Stomach (tissue), 9 donors: Measurements from ENCODE around the gene SORCS3. TPM values are rescaled to one million over a fixed set of nuclear protein-coding genes. Genes with fewer than 3 reads are reported as not detected.
A peak's percentile ranks its signal among the peaks of the same experiment; 100 is the strongest.

Experiments
- DNase-seq, 2 donors: peaks; one replicate each; pipeline versions ENCODE4 v3.0.0 to v3.0.0-alpha.2; 2013 to 2019
- H3K27ac ChIP-seq, 5 donors: fragments of 200-600 bp in 4 of 5; sonication (generic) in 4 of 5; one replicate each; pipeline ENCODE4 v1.5.1; 2013 to 2019; ENCODE audit warnings: mild to moderate bottlenecking in 1 of 5, moderate library complexity in 1 of 5
- H3K27me3 ChIP-seq, 3 donors: fragments of 200-600 bp; sonication (generic); one replicate each; pipeline ENCODE4 v1.5.1; 2017 to 2019; ENCODE audit warnings: mixed run types in 1 of 3
- H3K36me3 ChIP-seq, 4 donors: fragments of 200-600 bp; sonication (generic); 1 replicate in 3 of 4; 2 replicates in 1 of 4; pipeline ENCODE4 v1.5.1; 2016 to 2019
- H3K4me1 ChIP-seq, 4 donors: fragments of 200-600 bp; sonication (generic); one replicate each; pipeline ENCODE4 v1.5.1; 2016 to 2019
- H3K4me3 ChIP-seq, 4 donors: fragments of 200-600 bp; sonication (generic) in 3 of 4; one replicate each; pipeline ENCODE4 v1.5.1; 2016 to 2019; ENCODE audit warnings: mild to moderate bottlenecking in 1 of 4
- H3K9me3 ChIP-seq, 4 donors: fragments of 200-600 bp; sonication (generic); one replicate each; pipeline ENCODE4 v1.5.1; 2016 to 2019
- CTCF ChIP-seq, 7 experiments: fragments of 450-650 bp in 4 of 7; fragments of 200-600 bp in 3 of 7; sonication (generic) in 3 of 7; IDR thresholded peaks; one replicate each; pipeline ENCODE4 v1.5.1; 2016 to 2019; ENCODE audit warnings: antibody characterized with exemption in 7 of 7, control low read depth in 2 of 7, mild to moderate bottlenecking in 1 of 7
- EP300 ChIP-seq: sonication (generic); formaldehyde crosslinking; IDR thresholded peaks from one replicate; pipeline ENCODE4 v1.6.1; 2017; ENCODE audit warnings: antibody characterized with exemption
- POLR2A ChIP-seq, 4 donors: fragments of 450-650 bp; IDR thresholded peaks; one replicate each; pipeline ENCODE4 v1.6.1; 2016; ENCODE audit warnings: antibody characterized with exemption in 4 of 4, control low read depth in 2 of 4, mild to moderate bottlenecking in 1 of 4, moderate library complexity in 1 of 4
- POLR2AphosphoS5 ChIP-seq, 3 donors: sonication (generic); formaldehyde crosslinking; IDR thresholded peaks; one replicate each; pipeline ENCODE4 v1.6.1; 2016; ENCODE audit warnings: antibody characterized with exemption in 3 of 3
- WGBS, 5 donors: extraction: QIAGEN DNeasy Blood & Tissue Kit in 3 of 5; methylation state at CpG; one replicate each; pipeline versions ENCODE4 v1.1.5 to v1.1.7; 2013 to 2018; 5-methylcytosine and 5-hydroxymethylcytosine counted together
- intact Hi-C: fragments of 100-400 bp; cut with DNase I; formaldehyde crosslinking; loops from one replicate; pipeline ENCODE4 v1.15.1; 2023; ENCODE audit warnings: low total_unique reads
- polyA plus RNA-seq, 3 donors: library from polyadenylated mRNA; stranded (reverse); fragments of 200-250 nt; gene quantifications; one replicate each; pipeline ENCODE4 v1.2.3, GENCODE V29; 2013
- total RNA-seq, 5 donors: library from RNA; depleted of rRNA; stranded (reverse); fragments of >200 nt; gene quantifications; one replicate each; pipeline versions ENCODE4 v1.1.0 to v1.2.3, GENCODE V29; 2014 to 2016
- donor health status: healthy with polysubstance abuse.
- donor health status: Bipolar disorder and iron deficiency.
- donor health status: healthy.

SORCS3 gene
- total and polyA plus RNA-seq, 8 donors, result 0.06 to 2.6 (median 0.20) TPM; not detected in 4

- WGBS, 5 donors, result 28 to 35% (median 30%) methylated on average over 3 of the region's 3 CpGs
Observed at GRCh38 chr10:104822088-104822487, 181.0 kb downstream of the SORCS3 start.

GRCh38 chr10:104824380-104825006 lies 183.4 kb downstream of the SORCS3 start:
- H3K27ac ChIP-seq, result no peak overlapping the region
- peaks cover 0 to 17% (median 0%) of the 10 kb centered on the region in 4 donors for H3K4me1 ChIP-seq
- H3K27me3 ChIP-seq, result no peaks in the 10 kb centered on the region
- H3K9me3 ChIP-seq, result peaks cover 0 to 16% (median 9%) of the 10 kb centered on the region in 4 donors
- TF ChIP-seq CTCF (IDR thresholded peaks at IDR 0.05), result no peak
- no peak for TF ChIP-seq EP300
- TF ChIP-seq POLR2AphosphoS5 (IDR thresholded peaks at IDR 0.05), result no peak
- no peak for TF ChIP-seq POLR2A (IDR thresholded peaks at IDR 0.05)
- WGBS, 5 donors, result 36 to 39% (median 38%) methylated on average over 6 of the region's 6 CpGs
- H3K4me3 ChIP-seq, result no peak overlapping the region
- peak; percentile 26 to 81 for DNase-seq
- H3K36me3 ChIP-seq, result no peaks in the 10 kb centered on the region
- intact Hi-C loops, result no loop called here

More at GRCh38 chr10:104822088-104822487, 181.0 kb downstream of the SORCS3 start:
- no peak for DNase-seq
- Histone ChIP-seq H3K27me3 (no peaks in the 10 kb centered on the region), H3K9me3 (peaks cover 0 to 7% (median 2%) of the 10 kb centered on the region in 4 donors), H3K4me3 (no peak overlapping the region), H3K4me1 (peaks cover 0 to 17% (median 0%) of the 10 kb centered on the region in 4 donors), H3K36me3 (no peaks in the 10 kb centered on the region), H3K27ac (no peak overlapping the region)
- TF ChIP-seq POLR2A (IDR thresholded peaks at IDR 0.05), result no peak
- TF ChIP-seq CTCF (IDR thresholded peaks at IDR 0.05), result no peak
- TF ChIP-seq POLR2AphosphoS5 (IDR thresholded peaks at IDR 0.05), result no peak
- TF ChIP-seq EP300, result no peak
- intact Hi-C loops, result no loop called here

GRCh38 chr10:104831272-104831671 lies 190.2 kb downstream of the SORCS3 start:
- Histone ChIP-seq H3K4me3 (no peak overlapping the region), H3K36me3 (no peaks in the 10 kb centered on the region), H3K27me3 (no peaks in the 10 kb centered on the region), H3K4me1 (no peaks in the 10 kb centered on the region), H3K9me3 (peaks cover 0 to 16% (median 9%) of the 10 kb centered on the region in 4 donors), H3K27ac (no peak overlapping the region)
- 74 to 81% (median 79%) methylated on average over 5 of the region's 5 CpGs for WGBS, 5 donors
- no peak for DNase-seq
- TF ChIP-seq POLR2A (IDR thresholded peaks at IDR 0.05) (no peak), POLR2AphosphoS5 (IDR thresholded peaks at IDR 0.05) (no peak), CTCF (IDR thresholded peaks at IDR 0.05) (no peak), EP300 (no peak)
- intact Hi-C loops, result no loop called here

- Histone ChIP-seq H3K27ac (no peak overlapping the region), H3K9me3 (no peaks in the 10 kb centered on the region), H3K36me3 (no peaks in the 10 kb centered on the region), H3K27me3 (no peaks in the 10 kb centered on the region), H3K4me1 (no peaks in the 10 kb centered on the region), H3K4me3 (no peak overlapping the region)
- WGBS, 5 donors, result 72 to 86% (median 79%) methylated on average over 1 of the region's 1 CpG
- DNase-seq, result no peak
- intact Hi-C loops, result no loop called here
- no peak for TF ChIP-seq EP300
- TF ChIP-seq POLR2AphosphoS5 (IDR thresholded peaks at IDR 0.05), result no peak
- TF ChIP-seq CTCF (IDR thresholded peaks at IDR 0.05), result no peak
Observed at GRCh38 chr10:104834580-104834979, 193.5 kb downstream of the SORCS3 start.
